ENCODE data around the gene GARIN5B.

GRCh38 chr19:55362174-55362989 is 678 bp downstream of the GARIN5B start:
- TF ChIP-seq POLR2A (IDR thresholded peaks at IDR 0.05) = no peak
- TF ChIP-seq CTCF (IDR thresholded peaks at IDR 0.05) = no peak

Measured in esophagus squamous epithelium (tissue), 4 donors.